Activated B cell treated with CpG ODN at 0.5 μM for 24 hours (primary cell): ENCODE measurements around the gene APBA1. TPM values are rescaled to one million over a fixed set of nuclear protein-coding genes. Genes with fewer than 3 reads are reported as not detected.

Experiments used
- ATAC-seq: fragments of 200-7000 bp; cut with Tn5 transposase; one replicate; pipeline ENCODE4 v1.10.0; 2021; ENCODE audit warnings: low read depth, mild to moderate bottlenecking, moderate library complexity
- CTCF ChIA-PET: fragments of 350-600 bp; sonication (Branson Sonifier 250); formaldehyde crosslinking; loops from one replicate; lab custom pipeline; 2021; ENCODE audit warnings: antibody characterized with exemption; lab: Charles Lee
- POLR2A ChIA-PET: fragments of 350-600 bp; sonication (Branson Sonifier 250); formaldehyde crosslinking; loops from one replicate; lab custom pipeline; 2021; ENCODE audit warnings: antibody characterized with exemption; lab: Charles Lee
- DNase-seq: peaks from one replicate; pipeline ENCODE4 v3.0.0; 2022
- H3K27ac Mint-ChIP-seq: one replicate; pipeline ENCODE4 v1.8.0; 2020; ENCODE audit warnings: mixed read lengths
- H3K27me3 Mint-ChIP-seq: one replicate; pipeline ENCODE4 v1.8.0; 2021; ENCODE audit warnings: mixed read lengths
- H3K36me3 Mint-ChIP-seq: one replicate; pipeline ENCODE4 v1.8.0; 2021; ENCODE audit warnings: low read depth, mixed read lengths
- H3K4me1 Mint-ChIP-seq: one replicate; pipeline ENCODE4 v1.8.0; 2021; ENCODE audit warnings: mixed read lengths
- H3K4me3 Mint-ChIP-seq: one replicate; pipeline ENCODE4 v1.8.0; 2020; ENCODE audit warnings: mild to moderate bottlenecking, mixed read lengths
- H3K9me3 Mint-ChIP-seq: one replicate; pipeline ENCODE4 v1.8.0; 2020; ENCODE audit warnings: mixed read lengths
- CTCF ChIP-seq: fragments of 200-600 bp; IDR thresholded peaks from one replicate; pipeline ENCODE4 v1.8.0; 2022; ENCODE audit warnings: antibody characterized with exemption, mild to moderate bottlenecking
- intact Hi-C: fragments of 100-400 bp; cut with micrococcal nuclease; formaldehyde crosslinking; loops from one replicate; pipeline ENCODE4 v1.15.1; 2024
- total RNA-seq: library from RNA; stranded (reverse); gene quantifications from 2 replicates; pipeline ENCODE4 v1.2.3, GENCODE V29; 2022

The APBA1 gene
- total RNA-seq, 1 donor from 2014 or later = not detected

GRCh38 chr9:69483886-69484422 is 188.2 kb downstream of the APBA1 start:
- H3K27me3 Mint-ChIP-seq = no peaks in the 10 kb centered on the region
- POLR2A ChIA-PET = no interaction called here

GRCh38 chr9:69476797-69477196 is 195.4 kb downstream of the APBA1 start:
- no peaks in the 10 kb centered on the region for H3K36me3 Mint-ChIP-seq
- no peak overlapping the region for H3K4me3 Mint-ChIP-seq
- CTCF ChIA-PET = no interaction called here
- ATAC-seq (no peak), DNase-seq (no peak)
- no peaks in the 10 kb centered on the region for H3K4me1 Mint-ChIP-seq
- H3K9me3 Mint-ChIP-seq = no peaks in the 10 kb centered on the region
- TF ChIP-seq CTCF = no peak
- POLR2A ChIA-PET = no interaction called here
- no peak overlapping the region for H3K27ac Mint-ChIP-seq
- peaks cover 13% of the 10 kb centered on the region for H3K27me3 Mint-ChIP-seq
- intact Hi-C loops = no loop called here

More at GRCh38 chr9:69483886-69484422, 188.2 kb downstream of the APBA1 start:
- Mint-ChIP-seq H3K36me3 (no peaks in the 10 kb centered on the region), H3K9me3 (no peaks in the 10 kb centered on the region), H3K27ac (no peak overlapping the region), H3K4me3 (no peak overlapping the region), H3K4me1 (no peaks in the 10 kb centered on the region)
- CTCF ChIA-PET = no interaction called here
- ATAC-seq (no peak), DNase-seq (no peak)
- TF ChIP-seq CTCF = no peak
- intact Hi-C loops = no loop called here

- Mint-ChIP-seq H3K9me3 (no peaks in the 10 kb centered on the region), H3K4me1 (no peaks in the 10 kb centered on the region), H3K4me3 (no peak overlapping the region), H3K36me3 (no peaks in the 10 kb centered on the region), H3K27me3 (peaks cover 13% of the 10 kb centered on the region), H3K27ac (no peak overlapping the region)
- CTCF ChIA-PET = no interaction called here
- no peak for DNase-seq
- TF ChIP-seq CTCF = no peak
- ATAC-seq = no peak
- intact Hi-C loops = no loop called here
- POLR2A ChIA-PET = no interaction called here
Observed at GRCh38 chr9:69476016-69476415, 196.2 kb downstream of the APBA1 start.

- no peak for ATAC-seq
- Mint-ChIP-seq H3K27ac (no peak overlapping the region), H3K36me3 (no peaks in the 10 kb centered on the region), H3K27me3 (peaks cover 13% of the 10 kb centered on the region), H3K4me3 (no peak overlapping the region), H3K9me3 (no peaks in the 10 kb centered on the region), H3K4me1 (no peaks in the 10 kb centered on the region)
- no peak for TF ChIP-seq CTCF
- ChIA-PET CTCF (no interaction called here), POLR2A (no interaction called here)
- DNase-seq = no peak
- intact Hi-C loops = no loop called here
Observed at GRCh38 chr9:69474821-69475220, 197.3 kb downstream of the APBA1 start.

GRCh38 chr9:69472101-69472620 is 200.0 kb downstream of the APBA1 start:
- no peak overlapping the region for H3K4me3 Mint-ChIP-seq
- no peaks in the 10 kb centered on the region for H3K36me3 Mint-ChIP-seq
- ChIA-PET POLR2A (no interaction called here), CTCF (no interaction called here)
- H3K4me1 Mint-ChIP-seq = no peaks in the 10 kb centered on the region
- H3K27me3 Mint-ChIP-seq = peaks cover 13% of the 10 kb centered on the region
- no peak for TF ChIP-seq CTCF
- no peaks in the 10 kb centered on the region for H3K9me3 Mint-ChIP-seq
- ATAC-seq (no peak), DNase-seq (no peak)
- intact Hi-C loops = no loop called here
- no peak overlapping the region for H3K27ac Mint-ChIP-seq
